Chondrocyte (in vitro differentiated cells): Measurements from ENCODE around the gene VAV2. TPM values are rescaled to one million over a fixed set of nuclear protein-coding genes. Genes with fewer than 3 reads are reported as not detected.

Experiments
- DNase-seq: peaks from one replicate; pipeline ENCODE4 v3.0.0; 2021; ENCODE audit warnings: mixed read lengths, low spot score
- H3K27ac Mint-ChIP-seq: one replicate; pipeline ENCODE4 v1.8.0; 2021; ENCODE audit warnings: mild to moderate bottlenecking, moderate library complexity, mixed read lengths; ENCODE audit not compliant: unreplicated experiment
- H3K27me3 Mint-ChIP-seq: 2 replicates; pipeline ENCODE4 v1.8.0; 2021; ENCODE audit warnings: low read depth, mixed read lengths
- H3K36me3 Mint-ChIP-seq: 2 replicates; pipeline ENCODE4 v1.8.0; 2021; ENCODE audit warnings: low read depth, mixed read lengths
- H3K4me1 Mint-ChIP-seq: 2 replicates; pipeline ENCODE4 v1.8.0; 2021; ENCODE audit warnings: low read depth, mild to moderate bottlenecking, mixed read lengths
- H3K4me3 Mint-ChIP-seq: one replicate; pipeline ENCODE4 v1.8.0; 2021; ENCODE audit warnings: mild to moderate bottlenecking, moderate library complexity, mixed read lengths; ENCODE audit not compliant: unreplicated experiment
- H3K9me3 Mint-ChIP-seq: 2 replicates; pipeline ENCODE4 v1.8.0; 2021; ENCODE audit warnings: low read depth, mixed read lengths
- total RNA-seq: library from RNA; stranded (reverse); gene quantifications from 3 replicates; pipeline ENCODE4 v1.2.1, GENCODE V29; 2021
- TF ChIP-seq, protein P1 (sequence below): fragments of 200-600 bp; sonication (generic); IDR thresholded peaks from 2 replicates; pipeline ENCODE4 v1.5.0; 2021; ENCODE audit warnings: antibody characterized with exemption, mild to moderate bottlenecking, moderate library complexity

VAV2 gene
- total RNA-seq, 1 donor from 2014 or later = 17.7 TPM

DNA sequence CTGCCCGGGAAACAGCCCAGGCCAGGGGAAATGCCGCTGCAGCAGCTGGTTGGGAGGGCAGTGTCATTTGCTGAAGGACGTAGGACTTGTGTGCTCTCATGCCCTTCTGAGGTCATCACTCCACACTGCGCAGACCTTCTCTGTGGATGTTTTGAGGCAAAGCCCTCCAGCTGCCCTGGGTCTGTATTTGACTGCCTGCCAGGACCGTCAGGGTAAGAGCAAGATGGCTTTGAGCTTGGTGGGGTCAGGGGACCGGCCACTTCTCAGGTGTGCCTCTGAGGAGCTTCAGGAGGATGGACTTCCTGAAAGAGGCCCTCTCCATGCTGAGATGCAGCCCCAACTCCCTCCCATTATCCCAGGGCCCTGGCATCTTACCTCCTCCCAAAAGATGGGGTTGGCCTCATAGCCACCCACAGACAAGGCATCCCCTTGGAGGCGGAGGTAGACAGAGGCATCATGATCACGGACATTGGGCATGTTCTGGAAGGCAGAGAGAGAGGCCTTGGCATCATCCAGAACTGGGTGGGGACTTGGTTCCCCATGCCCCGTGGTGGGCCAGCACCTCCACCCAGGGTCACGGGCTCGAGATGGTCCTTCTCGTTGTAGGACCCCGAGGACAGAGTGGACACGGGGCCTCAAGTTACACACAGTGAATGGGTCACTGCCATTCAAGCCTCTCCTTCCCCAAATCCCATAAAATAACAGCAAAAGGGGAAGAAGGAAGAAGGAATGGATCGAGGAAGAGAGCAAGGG is 273.4 kb downstream of the VAV2 start:
- Mint-ChIP-seq H3K9me3 (peaks cover 2% of the 10 kb centered on the region), H3K4me1 (peaks cover 24% of the 10 kb centered on the region), H3K4me3 (no peak overlapping the region), H3K27ac (no peak overlapping the region), H3K27me3 (peaks cover 21% of the 10 kb centered on the region), H3K36me3 (no peaks in the 10 kb centered on the region)
- TF ChIP-seq, protein P1, sequence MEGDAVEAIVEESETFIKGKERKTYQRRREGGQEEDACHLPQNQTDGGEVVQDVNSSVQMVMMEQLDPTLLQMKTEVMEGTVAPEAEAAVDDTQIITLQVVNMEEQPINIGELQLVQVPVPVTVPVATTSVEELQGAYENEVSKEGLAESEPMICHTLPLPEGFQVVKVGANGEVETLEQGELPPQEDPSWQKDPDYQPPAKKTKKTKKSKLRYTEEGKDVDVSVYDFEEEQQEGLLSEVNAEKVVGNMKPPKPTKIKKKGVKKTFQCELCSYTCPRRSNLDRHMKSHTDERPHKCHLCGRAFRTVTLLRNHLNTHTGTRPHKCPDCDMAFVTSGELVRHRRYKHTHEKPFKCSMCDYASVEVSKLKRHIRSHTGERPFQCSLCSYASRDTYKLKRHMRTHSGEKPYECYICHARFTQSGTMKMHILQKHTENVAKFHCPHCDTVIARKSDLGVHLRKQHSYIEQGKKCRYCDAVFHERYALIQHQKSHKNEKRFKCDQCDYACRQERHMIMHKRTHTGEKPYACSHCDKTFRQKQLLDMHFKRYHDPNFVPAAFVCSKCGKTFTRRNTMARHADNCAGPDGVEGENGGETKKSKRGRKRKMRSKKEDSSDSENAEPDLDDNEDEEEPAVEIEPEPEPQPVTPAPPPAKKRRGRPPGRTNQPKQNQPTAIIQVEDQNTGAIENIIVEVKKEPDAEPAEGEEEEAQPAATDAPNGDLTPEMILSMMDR = no peak
- DNase-seq = peak; percentile 63

DNA sequence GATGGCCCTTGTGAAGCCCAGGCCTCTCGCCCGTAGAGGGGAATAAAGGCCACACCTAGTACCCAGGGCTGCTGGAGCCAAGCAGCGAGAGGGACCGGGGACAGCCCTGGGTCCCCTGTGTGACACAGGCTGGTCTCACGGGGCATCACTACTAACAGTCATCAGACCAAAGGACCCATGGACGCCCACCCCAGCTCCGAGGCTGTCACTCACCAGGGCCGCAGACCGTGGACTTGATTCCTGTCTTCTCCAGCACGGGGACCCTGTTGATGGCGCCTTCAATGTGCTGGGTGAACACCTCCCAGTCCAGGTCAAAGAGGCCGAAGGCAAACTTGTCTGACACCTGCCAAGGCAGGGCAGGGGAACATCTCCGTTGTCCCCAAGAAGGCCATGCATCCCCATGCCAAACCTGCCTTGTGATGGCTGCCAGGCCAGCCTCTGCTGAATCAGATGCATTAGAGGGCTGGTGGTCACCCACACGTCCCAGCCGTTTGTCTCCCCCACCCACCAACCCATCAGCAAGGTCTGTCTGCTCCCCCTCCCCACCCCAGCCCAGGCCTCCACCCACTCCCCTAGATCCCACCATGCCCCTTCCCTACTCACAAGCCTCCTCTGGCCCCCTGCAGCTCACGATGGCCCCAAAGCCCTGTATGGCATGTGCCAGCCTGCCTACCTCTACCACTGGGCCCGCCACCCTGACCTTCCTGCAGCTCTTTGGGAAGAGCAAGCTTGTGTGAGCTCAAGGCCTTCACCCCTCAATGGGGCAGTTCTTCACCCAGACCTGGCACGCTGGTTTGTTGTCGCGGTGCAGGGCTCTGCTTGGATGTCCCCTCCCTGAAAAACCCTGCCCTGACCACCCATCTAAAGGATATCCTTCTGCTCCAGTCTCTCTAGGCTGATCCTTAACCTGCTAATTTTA is 274.8 kb downstream of the VAV2 start:
- no peak overlapping the region for H3K27ac Mint-ChIP-seq

DNA sequence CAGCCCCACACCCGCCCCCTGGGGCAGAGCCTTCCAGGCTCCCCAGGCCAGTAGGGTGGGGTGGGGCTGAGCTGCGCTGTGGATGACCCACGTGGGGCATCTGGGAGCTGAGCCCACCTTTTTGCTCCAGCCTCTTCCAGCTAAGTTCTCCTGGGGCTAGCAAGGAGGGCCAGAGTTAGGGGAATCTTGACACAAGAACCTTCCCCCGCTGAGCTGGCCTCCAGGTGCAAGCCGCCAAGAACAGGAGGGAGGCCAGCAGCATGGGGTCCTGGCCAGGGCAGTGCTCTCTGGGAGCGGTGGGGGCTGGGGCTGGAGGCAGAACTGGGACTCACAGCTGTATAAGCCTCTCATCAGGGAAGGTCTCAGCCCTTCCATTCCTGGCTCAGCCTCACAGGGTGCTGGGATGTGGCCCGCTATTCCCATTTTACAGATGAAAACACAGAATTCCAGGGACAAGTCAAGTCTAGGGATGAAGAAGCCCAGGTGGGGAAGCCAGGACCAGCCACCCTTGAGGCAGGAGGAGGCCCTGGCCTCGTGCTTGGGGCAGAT is 275.5 kb downstream of the VAV2 start:
- Mint-ChIP-seq H3K36me3 (no peaks in the 10 kb centered on the region), H3K4me1 (peaks cover 35% of the 10 kb centered on the region), H3K27ac (no peak overlapping the region), H3K9me3 (peaks cover 2% of the 10 kb centered on the region), H3K4me3 (no peak overlapping the region), H3K27me3 (peaks cover 12% of the 10 kb centered on the region)
- peak; percentile 63 for DNase-seq
- TF ChIP-seq, protein P1 = no peak

More for the DNA sequence above, 274.8 kb downstream of the VAV2 start:
- peaks cover 16% of the 10 kb centered on the region for H3K27me3 Mint-ChIP-seq
- H3K36me3 Mint-ChIP-seq = no peaks in the 10 kb centered on the region
- no peak overlapping the region for H3K4me3 Mint-ChIP-seq
- TF ChIP-seq, protein P1 = no peak
- H3K4me1 Mint-ChIP-seq = peaks cover 29% of the 10 kb centered on the region
- DNase-seq = peak; percentile 75
- peaks cover 2% of the 10 kb centered on the region for H3K9me3 Mint-ChIP-seq

GRCh38 chr9:133715866-133716563 is 276.1 kb downstream of the VAV2 start:
- no peak overlapping the region for H3K4me3 Mint-ChIP-seq
- peak overlapping the region; percentile 86 for H3K27ac Mint-ChIP-seq
- H3K27me3 Mint-ChIP-seq = peaks cover 6% of the 10 kb centered on the region
- peaks cover 40% of the 10 kb centered on the region for H3K4me1 Mint-ChIP-seq
- peak; percentile 90 for DNase-seq
- no peaks in the 10 kb centered on the region for H3K36me3 Mint-ChIP-seq
- peaks cover 2% of the 10 kb centered on the region for H3K9me3 Mint-ChIP-seq
- TF ChIP-seq, protein P1 = peak; percentile 74
